ENCODE data around the gene SLC16A6. TPM values are rescaled to one million over a fixed set of nuclear protein-coding genes. Genes with fewer than 3 reads are reported as not detected.
"Not testable (repeated sequence)": the region's sequence is repeated elsewhere in the genome, so short reads cannot be mapped to it uniquely, and the experiment has no call there.

The SLC16A6 gene
- total RNA-seq, 1 donor from 2014 or later: 0.73 TPM

- DNase-seq (ENCODE audit: low read depth, low spot score): no peak
Observed at GRCh38 chr17:68290268-68290954, 516 bp downstream of the SLC16A6 start.

GRCh38 chr17:68289936-68290267 lies 1.0 kb downstream of the SLC16A6 start:
- DNase-seq (ENCODE audit: low read depth, low spot score): no peak

GRCh38 chr17:68289473-68289872 lies 1.5 kb downstream of the SLC16A6 start:
- DNase-seq (ENCODE audit: low read depth, low spot score): no peak

GRCh38 chr17:68288804-68289203 lies 2.1 kb downstream of the SLC16A6 start:
- DNase-seq (ENCODE audit: low read depth, low spot score): no peak

GRCh38 chr17:68288375-68288774 lies 2.6 kb downstream of the SLC16A6 start:
- DNase-seq (ENCODE audit: low read depth, low spot score): no peak

- not testable (repeated sequence) for DNase-seq (ENCODE audit: low read depth, low spot score)
Observed at GRCh38 chr17:68281965-68282364, 9.0 kb downstream of the SLC16A6 start.

- DNase-seq (ENCODE audit: low read depth, low spot score): no peak
Observed at GRCh38 chr17:68277807-68278206, 13.1 kb downstream of the SLC16A6 start.

- not testable (repeated sequence) for DNase-seq (ENCODE audit: low read depth, low spot score)
Observed at GRCh38 chr17:68276339-68276738, 14.6 kb downstream of the SLC16A6 start.

GRCh38 chr17:68273722-68274121 lies 17.2 kb downstream of the SLC16A6 start:
- no peak for DNase-seq (ENCODE audit: low read depth, low spot score)

- not testable (repeated sequence) for DNase-seq (ENCODE audit: low read depth, low spot score)
Observed at GRCh38 chr17:68265833-68266232, 25.1 kb downstream of the SLC16A6 start.

- DNase-seq (ENCODE audit: low read depth, low spot score): not testable (repeated sequence)
Observed at GRCh38 chr17:68263101-68263681, 27.7 kb downstream of the SLC16A6 start.

GRCh38 chr17:68262467-68262866 lies 28.5 kb downstream of the SLC16A6 start:
- not testable (repeated sequence) for DNase-seq (ENCODE audit: low read depth, low spot score)

GRCh38 chr17:68260051-68260762 lies 30.7 kb downstream of the SLC16A6 start:
- DNase-seq (ENCODE audit: low read depth, low spot score): no peak

GRCh38 chr17:68259648-68259951 lies 31.3 kb downstream of the SLC16A6 start:
- not testable (repeated sequence) for DNase-seq (ENCODE audit: low read depth, low spot score)

- peak; percentile 17 for DNase-seq (ENCODE audit: low read depth, low spot score)
Observed at GRCh38 chr17:68258890-68259647, 31.9 kb downstream of the SLC16A6 start.

- DNase-seq (ENCODE audit: low read depth, low spot score): no peak
Observed at GRCh38 chr17:68257934-68258333, 33.0 kb downstream of the SLC16A6 start.

GRCh38 chr17:68256701-68257100 lies 34.2 kb downstream of the SLC16A6 start:
- DNase-seq (ENCODE audit: low read depth, low spot score): not testable (repeated sequence)

- DNase-seq (ENCODE audit: low read depth, low spot score): no peak
Observed at GRCh38 chr17:68255731-68256538, 35.0 kb downstream of the SLC16A6 start.

- DNase-seq (ENCODE audit: low read depth, low spot score): no peak
Observed at GRCh38 chr17:68255151-68255550, 35.8 kb downstream of the SLC16A6 start.

- not testable (repeated sequence) for DNase-seq (ENCODE audit: low read depth, low spot score)
Observed at GRCh38 chr17:68253426-68253825, 37.5 kb downstream of the SLC16A6 start.

- DNase-seq (ENCODE audit: low read depth, low spot score): no peak
Observed at GRCh38 chr17:68249354-68249765, 41.6 kb downstream of the SLC16A6 start.
